ENCODE measurements around the gene WDR75.
"Not testable (repeated sequence)": the region's sequence is repeated elsewhere in the genome, so short reads cannot be mapped to it uniquely, and the experiment has no call there.

Gene WDR75

DNA sequence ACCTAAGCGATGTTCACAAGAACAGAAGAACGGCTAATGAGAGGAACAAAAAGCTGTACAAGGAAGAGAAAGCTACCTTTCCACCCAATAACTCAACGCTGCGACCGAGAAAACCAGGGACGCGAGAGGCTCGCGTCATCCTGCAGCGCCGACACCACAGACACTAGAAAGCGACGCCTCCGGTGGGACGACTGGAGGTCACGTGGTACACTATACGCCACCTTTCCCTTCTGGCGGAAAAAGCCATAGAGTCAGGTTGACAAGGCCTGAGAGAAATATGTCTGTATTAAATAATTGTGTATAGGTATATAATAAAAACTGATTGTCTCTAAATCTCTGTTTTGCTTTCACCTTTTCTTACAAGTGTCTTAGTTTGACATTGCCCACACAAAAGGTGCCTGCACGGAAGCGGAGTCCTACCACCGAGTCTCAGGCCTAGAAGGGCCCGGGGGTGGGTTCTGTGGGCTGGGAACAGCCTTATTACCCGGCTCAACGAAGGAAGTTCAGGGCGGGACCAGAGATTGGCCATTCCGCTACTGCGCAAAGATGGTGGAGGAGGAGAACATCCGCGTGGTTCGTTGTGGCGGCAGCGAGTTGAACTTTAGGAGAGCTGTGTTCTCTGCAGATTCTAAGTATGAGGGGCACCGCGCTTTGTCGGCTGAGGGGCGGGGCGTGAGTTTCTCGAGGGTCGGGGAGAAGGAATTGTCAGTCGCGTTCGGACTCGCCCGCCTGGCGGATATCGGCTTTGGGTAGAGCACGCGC is at the start of gene WDR75:
TSS of gene WDR75 (plus strand) at position 528 of the 762 bp plus-strand sequence. CDS start at position 547, 19 bp downstream.
- peak; percentile 89 for DNase-seq (ENCODE audit: low read depth)

- no peak for DNase-seq (ENCODE audit: low read depth)
These were observed 47.7 kb upstream of the WDR75 start for GRCh38 chr2:189393440-189394111.

DNA sequence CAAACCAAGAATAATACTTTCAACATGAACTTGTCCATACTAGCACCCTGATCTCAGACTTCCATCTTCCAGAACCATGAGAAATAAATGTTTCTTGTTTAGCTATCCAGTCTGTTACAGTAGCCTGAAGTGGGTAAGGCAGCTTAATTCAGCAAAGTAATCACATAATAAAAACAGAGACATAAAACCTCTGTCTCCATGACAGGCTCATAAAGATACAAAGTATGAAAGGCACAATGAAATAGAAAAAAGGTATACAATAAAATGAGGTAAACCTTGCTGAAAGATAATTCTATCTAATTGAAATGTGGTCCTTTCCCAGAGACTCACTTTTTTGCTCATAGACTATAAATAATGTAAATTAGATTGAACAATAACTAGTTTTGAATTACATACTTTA is 46.7 kb upstream of the WDR75 start:
- no peak for DNase-seq (ENCODE audit: low read depth)

DNA sequence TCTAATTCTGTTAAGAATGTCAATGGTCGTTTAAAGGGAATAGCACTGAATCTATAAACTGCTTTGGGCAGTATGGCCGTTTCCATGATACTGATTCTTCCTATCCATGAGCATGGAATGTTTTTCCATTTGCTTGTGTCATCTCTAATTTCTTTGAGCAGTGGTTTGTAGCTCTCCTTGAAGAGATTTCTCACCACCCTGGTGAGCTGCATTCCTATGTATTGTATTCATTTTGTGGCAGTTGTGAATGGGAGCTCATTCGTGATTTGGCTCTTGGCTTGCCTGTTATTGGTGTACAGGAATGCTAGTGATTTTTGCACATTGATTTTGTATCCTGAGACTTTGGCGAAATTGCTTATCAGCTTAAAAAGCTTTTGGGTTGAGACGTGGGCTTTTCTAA is 38.3 kb upstream of the WDR75 start:
- DNase-seq (ENCODE audit: low read depth), result no peak

- no peak for DNase-seq (ENCODE audit: low read depth)
These were observed 34.6 kb upstream of the WDR75 start for GRCh38 chr2:189406586-189407233.

- no peak for DNase-seq (ENCODE audit: low read depth)
These were observed 33.7 kb upstream of the WDR75 start for GRCh38 chr2:189407281-189408209.

GRCh38 chr2:189408294-189408693 is 33.0 kb upstream of the WDR75 start:
- no peak for DNase-seq (ENCODE audit: low read depth)

DNA sequence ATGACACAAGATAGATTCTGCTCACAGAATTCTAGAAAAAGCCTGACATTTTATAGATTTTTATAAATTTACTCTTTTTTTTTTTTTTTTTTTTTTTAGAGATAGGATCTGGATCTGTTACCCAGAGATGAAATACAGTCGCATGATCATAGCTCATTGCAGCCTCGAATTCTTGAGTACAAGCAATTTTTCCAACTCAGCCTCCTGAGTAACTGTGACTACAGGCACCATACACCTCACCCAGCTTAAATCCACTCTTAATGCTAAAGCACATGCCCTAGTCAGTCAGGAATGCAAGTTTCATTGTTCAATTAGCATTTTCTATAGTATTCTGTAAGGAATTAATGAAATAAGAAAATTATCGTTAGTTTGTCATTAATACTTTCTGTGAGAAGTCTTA is 32.1 kb upstream of the WDR75 start:
- DNase-seq (ENCODE audit: low read depth), result no peak

- DNase-seq (ENCODE audit: low read depth), result no peak
These were observed 31.6 kb upstream of the WDR75 start for GRCh38 chr2:189409647-189410046.

DNA sequence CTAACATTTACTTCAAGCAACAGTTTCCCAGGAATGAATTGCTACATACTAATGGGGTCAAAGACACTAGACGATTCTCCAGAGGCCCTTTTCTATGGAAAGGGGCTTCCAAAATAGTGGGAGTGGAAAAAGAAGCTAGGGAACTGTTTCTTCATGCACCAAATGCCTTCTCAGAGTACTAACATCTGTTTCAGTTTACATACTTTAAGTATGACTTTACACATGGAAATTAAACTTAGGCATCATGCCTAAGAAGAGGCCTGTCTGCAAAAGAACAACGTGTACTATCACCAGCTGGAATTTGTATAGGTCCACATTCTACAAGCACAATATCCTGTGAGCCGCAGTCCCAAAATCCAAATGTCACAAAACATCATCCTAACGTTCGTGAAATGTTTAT is 29.4 kb upstream of the WDR75 start:
- no peak for DNase-seq (ENCODE audit: low read depth)

- peak; percentile 35 for DNase-seq (ENCODE audit: low read depth)
These were observed 28.8 kb upstream of the WDR75 start for GRCh38 chr2:189412330-189412953.

DNA sequence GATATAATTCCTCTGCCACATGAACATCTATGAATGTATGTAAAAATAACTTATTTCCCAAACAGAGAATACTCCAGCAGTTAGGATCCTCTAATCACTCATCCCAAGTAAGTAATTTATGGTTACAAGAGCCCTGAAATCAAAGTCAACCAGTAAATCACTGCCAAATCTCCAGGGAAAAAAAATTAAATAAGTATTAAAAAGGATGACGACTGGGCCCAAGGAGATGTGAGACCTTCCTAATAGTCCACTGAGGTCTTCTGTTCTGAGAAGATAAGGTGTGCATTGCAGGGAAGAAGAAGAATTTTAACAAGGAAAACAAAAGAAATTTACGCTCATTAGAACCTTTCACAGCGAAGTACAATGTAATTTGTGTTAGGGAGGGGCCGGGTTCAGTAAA is 28.0 kb upstream of the WDR75 start:
- no peak for DNase-seq (ENCODE audit: low read depth)

DNA sequence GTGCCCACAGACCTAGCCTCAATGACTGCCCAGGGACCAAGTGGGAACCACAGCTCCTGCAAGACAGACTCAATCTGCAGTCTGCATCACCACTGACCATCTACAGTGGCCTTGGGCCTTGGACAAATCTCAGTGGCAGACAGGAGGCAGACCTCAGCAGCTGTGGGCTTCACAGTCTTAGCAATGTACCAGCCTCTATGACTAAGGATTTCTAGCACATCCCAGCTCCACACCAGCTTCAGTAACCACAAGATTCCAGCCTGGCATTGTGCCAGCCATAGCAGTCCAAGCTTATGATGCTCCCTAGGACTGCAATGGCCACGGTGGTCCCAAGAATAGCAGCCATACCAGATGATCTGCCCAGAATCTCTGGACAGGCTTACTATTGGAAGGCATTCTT is 19.6 kb upstream of the WDR75 start:
- DNase-seq (ENCODE audit: low read depth), result no peak

GRCh38 chr2:189424961-189425360 is 16.3 kb upstream of the WDR75 start:
- DNase-seq (ENCODE audit: low read depth), result no peak

GRCh38 chr2:189425676-189426075 is 15.6 kb upstream of the WDR75 start:
- DNase-seq (ENCODE audit: low read depth), result no peak

- DNase-seq (ENCODE audit: low read depth), result no peak
These were observed 14.4 kb upstream of the WDR75 start for GRCh38 chr2:189426886-189427285.

- DNase-seq (ENCODE audit: low read depth), result no peak
These were observed 13.4 kb upstream of the WDR75 start for GRCh38 chr2:189427872-189428271.

DNA sequence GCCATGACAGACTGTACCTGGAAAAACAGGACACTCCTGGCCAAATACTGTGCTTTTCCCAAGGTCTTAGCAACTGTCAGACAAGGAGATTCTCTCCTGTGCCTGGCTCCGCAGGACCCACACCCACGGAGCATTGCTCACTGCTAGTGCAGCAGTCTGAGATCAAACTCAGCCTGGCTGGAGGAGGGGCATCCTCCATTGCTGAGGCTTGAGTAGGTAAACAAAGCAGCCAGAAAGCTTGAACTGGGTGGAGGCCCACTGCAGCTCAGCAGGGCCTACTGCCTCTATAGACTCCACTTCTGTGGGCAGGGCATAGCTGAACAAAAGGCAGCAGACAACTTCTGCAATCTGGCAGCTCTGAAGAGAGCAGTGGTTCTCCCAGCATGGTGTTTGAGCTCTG is 10.8 kb upstream of the WDR75 start:
- not testable (repeated sequence) for DNase-seq (ENCODE audit: low read depth)

GRCh38 chr2:189435803-189436202 is 5.5 kb upstream of the WDR75 start:
- not testable (repeated sequence) for DNase-seq (ENCODE audit: low read depth)

GRCh38 chr2:189437926-189438325 is 3.3 kb upstream of the WDR75 start:
- no peak for DNase-seq (ENCODE audit: low read depth)

GRCh38 chr2:189439342-189439741 is 1.9 kb upstream of the WDR75 start:
- DNase-seq (ENCODE audit: low read depth), result no peak

DNA sequence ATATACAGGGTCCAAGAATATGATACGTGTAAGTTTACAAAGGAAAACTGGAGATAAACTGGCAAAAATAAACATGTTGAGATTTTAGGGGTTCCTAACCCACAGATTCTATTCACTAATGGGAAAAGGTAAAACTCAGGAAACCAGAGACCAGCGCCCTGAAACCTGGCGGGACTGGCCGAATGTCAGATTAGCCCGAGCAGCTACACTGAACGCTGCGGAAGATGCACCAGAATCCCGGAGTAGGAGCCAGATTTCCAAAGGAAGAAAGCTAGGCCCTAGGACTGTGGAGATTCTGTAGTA is 679 bp upstream of the WDR75 start:
- no peak for DNase-seq (ENCODE audit: low read depth)
